ENCODE results near the gene EOGT. TPM values are rescaled to one million over a fixed set of nuclear protein-coding genes. Genes with fewer than 3 reads are reported as not detected.

The EOGT gene
- polyA plus RNA-seq, 1 donor, result 17.8 TPM

- DNase-seq, result no peak
These were observed 2.3 kb downstream of the EOGT start for GRCh38 chr3:69011096-69011730.

- no peak for DNase-seq
These were observed 3.7 kb downstream of the EOGT start for GRCh38 chr3:69009559-69010410.

- DNase-seq, result no peak
These were observed 4.5 kb downstream of the EOGT start for GRCh38 chr3:69008980-69009379.

- no peak for DNase-seq
These were observed 7.5 kb downstream of the EOGT start for GRCh38 chr3:69005791-69006482.

- DNase-seq, result no peak
These were observed 8.3 kb downstream of the EOGT start for GRCh38 chr3:69005071-69005790.

- no peak for DNase-seq
These were observed 9.3 kb downstream of the EOGT start for GRCh38 chr3:69004138-69004537.

- no peak for DNase-seq
These were observed 13.9 kb downstream of the EOGT start for GRCh38 chr3:68999605-69000004.

- no peak for DNase-seq
These were observed 14.3 kb downstream of the EOGT start for GRCh38 chr3:68999158-68999557.

- DNase-seq, result no peak
These were observed 15.6 kb downstream of the EOGT start for GRCh38 chr3:68997887-68998286.

GRCh38 chr3:68996356-68996995 is 17.0 kb downstream of the EOGT start:
- DNase-seq, result no peak

GRCh38 chr3:68988740-68989139 is 24.7 kb downstream of the EOGT start:
- DNase-seq, result no peak

- DNase-seq, result no peak
These were observed 26.2 kb downstream of the EOGT start for GRCh38 chr3:68987322-68987721.

- DNase-seq, result no peak
These were observed 26.8 kb downstream of the EOGT start for GRCh38 chr3:68986496-68987208.

- DNase-seq, result no peak
These were observed 28.2 kb downstream of the EOGT start for GRCh38 chr3:68985146-68985790.

- no peak for DNase-seq
These were observed 29.4 kb downstream of the EOGT start for GRCh38 chr3:68984011-68984530.

GRCh38 chr3:68977486-68978167 is 35.9 kb downstream of the EOGT start:
- DNase-seq, result no peak

GRCh38 chr3:68974711-68975110 is 38.8 kb downstream of the EOGT start:
- no peak for DNase-seq

GRCh38 chr3:68973639-68974038 is 39.8 kb downstream of the EOGT start:
- DNase-seq, result no peak

- peak; percentile 67 for DNase-seq
These were observed 41.0 kb downstream of the EOGT start for GRCh38 chr3:68972358-68972979.

Measured in left kidney (tissue), 2 donors.